Activated T-helper 1 cell treated with anti-CD3 and anti-CD28 coated beads, Interleukin-2, amount 50 U/mL, for 16 hours (primary cell): ENCODE data around the gene CRYM.
"Not testable (repeated sequence)": the region's sequence is repeated elsewhere in the genome, so short reads cannot be mapped to it uniquely, and the experiment has no call there.

ENCODE experiments used
- DNase-seq, 2 donors: peaks; one replicate each; pipeline ENCODE4 v3.0.0-alpha.2; 2020; ENCODE audit warnings: low read depth in 1 of 2, low spot score in 1 of 2

CRYM gene

DNA sequence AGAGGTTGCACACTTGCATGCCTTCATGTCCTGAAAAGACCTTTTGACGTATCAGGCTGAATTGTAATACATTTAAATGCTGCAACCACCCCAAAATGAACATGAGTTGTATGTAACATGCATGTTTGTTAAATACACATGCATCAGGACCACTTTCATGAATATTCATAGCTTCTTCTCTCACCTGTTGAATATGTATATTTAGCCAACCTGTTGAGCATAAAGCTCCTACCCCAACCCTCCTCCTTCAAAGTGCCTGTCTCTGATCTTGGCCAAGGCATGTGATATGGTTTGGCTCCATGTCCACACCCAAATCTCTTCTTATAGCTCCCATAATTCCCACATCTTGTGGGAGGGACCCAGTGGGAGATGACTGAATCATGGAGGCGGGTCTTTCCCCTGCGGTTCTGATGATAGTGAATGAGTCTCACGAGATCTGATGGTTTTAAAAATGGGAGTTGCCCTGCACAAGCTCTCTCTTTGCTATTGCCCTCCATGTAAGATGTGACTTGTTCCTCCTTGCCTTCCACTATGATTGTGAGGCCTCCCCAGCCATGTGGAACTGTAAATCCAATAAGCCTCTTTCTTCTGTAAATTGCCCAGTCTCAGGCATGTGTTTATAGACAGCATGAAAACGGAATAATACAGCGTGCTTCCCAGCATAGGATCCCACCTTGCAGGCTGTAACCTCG lies 3.8 kb upstream of the CRYM start:
- no peak for DNase-seq

DNA sequence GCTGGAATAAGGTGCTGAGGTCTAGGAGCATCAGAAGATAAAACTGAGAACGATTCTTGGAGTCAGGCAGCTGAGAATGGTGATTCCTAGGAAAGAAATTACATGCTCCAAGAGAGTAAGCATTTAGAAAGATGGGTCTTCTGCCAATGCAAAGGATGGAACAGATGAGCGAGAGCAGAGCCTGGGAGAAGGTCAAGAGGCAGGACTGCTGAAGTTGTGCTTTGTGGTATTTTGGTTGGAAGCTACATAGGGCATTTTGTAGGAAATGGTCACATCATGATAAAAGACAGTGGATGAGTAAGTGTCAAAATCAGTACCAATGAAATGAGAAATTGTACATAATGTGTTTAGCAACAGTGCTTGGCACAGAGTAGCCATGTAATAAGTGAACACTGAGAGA lies 1.4 kb upstream of the CRYM start:
- DNase-seq, result no peak

DNA sequence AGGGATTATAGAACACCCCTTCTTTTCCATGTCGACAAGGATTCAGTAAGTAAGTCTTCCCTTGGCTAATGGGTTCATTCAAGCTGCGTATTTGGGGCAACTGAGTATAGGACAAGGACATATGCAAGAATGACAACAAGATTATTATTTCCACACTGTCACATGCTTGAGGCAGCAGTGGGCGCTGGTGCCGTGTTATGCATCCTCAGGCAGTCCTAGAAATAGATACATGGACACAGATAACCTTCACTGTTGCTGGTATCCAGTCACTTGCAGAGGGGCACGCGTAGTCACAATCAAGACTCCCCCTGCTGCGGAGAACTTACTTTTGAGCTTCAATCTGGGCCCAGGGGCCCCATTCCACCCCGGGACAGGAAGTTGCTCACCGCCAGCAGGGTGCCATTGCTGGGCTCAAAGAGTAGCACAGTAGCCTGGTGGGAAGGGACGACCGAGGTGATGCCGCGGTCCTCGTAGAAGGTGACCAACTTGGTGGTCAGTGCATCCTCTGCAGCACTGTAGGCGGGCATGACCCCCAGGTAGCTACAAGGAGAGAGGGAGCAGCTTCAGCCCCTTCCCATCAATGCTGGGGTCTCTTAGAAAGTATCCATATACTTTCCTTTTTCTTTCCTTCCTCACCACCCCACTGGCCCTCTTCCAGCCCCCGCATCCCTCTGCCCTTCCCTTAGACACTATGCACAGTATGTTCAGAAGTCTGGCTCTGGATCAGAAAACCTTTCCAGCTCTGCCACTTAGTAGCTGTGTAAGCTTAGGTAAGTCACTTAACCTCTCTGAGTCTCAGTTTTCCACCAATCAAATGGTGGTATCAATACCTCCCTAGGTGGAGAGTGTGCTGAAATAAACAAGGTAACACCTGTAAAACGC lies 804 bp downstream of the CRYM start:
- DNase-seq, result no peak

DNA sequence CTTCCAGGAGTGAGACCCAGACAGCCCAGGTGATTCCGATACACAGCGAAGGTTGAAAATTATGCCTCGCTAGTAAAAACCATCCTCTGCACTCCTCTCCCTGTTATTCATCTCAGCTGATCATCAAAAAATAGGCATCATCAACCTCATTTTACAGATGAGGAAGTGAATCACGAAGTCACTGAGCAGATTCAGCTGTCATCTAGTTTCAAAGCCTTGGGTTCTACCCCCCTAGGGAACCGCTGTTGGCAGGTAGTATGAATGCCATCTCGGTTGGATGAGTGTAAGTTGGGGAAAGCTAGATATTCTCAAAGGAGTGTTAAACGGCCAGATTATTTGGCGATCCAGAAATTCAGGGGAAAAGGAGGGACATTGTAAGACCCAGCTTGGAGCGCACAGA lies 2.0 kb downstream of the CRYM start:
- DNase-seq, result no peak

DNA sequence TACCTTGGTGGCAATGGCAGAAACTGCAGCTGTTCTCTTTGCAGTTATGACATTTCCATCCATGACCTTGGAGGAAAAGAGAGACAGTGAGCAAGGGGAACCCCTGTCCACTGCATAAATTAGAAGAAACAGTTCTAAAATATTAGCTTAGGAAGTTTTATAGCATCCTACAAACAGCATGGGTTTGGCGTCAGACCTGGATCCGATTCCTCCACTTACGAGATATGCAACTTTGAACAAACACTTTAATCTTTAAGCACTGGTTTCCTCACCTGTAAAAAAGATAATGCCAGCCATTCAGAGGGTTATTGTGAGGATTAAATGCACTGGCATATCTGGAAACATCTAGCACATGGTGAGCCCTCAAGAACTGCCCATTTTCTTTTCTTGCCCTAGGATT lies 2.6 kb downstream of the CRYM start:
- DNase-seq, result no peak

DNA sequence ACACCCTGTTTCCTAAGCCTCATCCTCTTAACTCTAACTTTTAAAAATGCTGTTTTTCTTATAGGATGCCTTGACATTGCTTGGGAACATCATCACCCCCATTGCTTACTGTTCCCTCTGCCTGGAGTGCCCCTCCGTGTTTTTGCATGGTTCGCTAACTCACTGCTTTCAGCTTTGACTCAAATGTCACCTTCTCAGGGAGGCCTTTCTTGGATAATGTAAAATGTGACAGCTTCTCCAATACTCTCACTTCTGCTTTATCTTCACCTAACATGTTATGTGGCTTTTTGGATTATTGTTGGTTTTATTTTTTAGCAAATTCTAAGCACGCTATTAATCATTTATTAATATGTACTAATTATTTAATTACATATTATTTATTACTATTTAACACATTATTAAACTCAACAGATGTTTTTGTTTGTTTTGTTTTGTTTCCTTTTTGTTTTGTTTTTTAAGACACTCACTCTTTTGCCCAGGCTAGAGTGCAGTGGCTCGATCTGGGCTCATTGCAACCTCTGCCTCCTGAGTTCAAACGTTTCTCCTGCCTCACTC lies 3.8 kb downstream of the CRYM start:
- no peak for DNase-seq

DNA sequence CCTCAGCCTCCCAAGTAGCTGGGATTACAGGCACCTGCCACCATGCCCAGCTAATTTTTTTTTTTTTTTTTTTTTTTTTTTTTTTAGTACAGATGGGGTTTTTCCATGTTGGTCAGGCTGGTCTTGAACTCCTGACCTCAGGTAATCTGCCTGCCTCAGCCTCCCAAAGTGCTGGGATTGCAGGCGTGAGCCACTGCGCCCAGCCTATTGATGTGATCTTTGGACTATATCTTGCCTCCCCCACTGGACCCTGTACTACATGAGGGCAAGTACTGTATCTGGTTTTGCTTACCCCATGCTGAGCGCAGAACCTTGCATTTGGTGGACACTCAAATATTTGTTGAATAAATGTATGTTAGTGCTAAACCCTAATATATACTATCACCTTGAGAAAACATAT lies 5.3 kb downstream of the CRYM start:
- DNase-seq, result not testable (repeated sequence)

DNA sequence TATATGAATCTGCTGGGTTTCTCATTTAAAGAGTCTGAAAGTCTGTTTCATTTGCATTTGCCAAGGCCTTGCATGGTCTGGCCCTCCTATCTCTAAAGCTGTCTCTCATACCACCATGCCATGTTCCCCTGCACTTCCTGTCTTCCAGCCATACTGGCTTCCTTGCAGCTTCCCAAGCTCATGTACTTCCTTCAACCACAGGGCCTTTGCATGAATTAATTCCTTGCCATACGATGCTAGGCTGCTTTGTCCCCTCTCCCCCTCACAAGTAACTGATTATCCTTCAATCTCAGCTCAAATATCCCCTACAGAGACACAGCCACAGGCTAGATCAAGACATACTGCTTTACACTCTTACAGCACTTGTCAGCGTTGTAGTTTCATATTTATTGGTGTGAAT lies 5.8 kb downstream of the CRYM start:
- no peak for DNase-seq

DNA sequence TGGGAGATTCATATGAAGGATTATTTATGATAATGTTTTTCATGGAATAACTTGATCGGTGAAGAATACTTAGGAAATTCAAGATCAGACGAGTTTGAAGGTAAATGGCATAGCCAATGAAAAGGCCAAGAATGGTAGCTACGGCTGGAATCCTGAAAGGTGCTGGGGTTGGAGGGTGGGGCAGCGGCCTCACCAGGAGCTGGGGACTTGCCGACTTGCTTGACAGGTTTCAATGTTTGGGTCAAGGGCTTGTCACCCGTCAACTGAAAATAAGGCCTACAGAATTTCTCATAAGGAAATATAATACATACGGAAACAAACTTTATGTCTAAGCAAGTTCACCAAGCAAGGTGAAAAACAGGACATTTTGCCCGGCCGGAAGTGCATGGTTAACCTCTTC lies 9.9 kb downstream of the CRYM start:
- no peak for DNase-seq

DNA sequence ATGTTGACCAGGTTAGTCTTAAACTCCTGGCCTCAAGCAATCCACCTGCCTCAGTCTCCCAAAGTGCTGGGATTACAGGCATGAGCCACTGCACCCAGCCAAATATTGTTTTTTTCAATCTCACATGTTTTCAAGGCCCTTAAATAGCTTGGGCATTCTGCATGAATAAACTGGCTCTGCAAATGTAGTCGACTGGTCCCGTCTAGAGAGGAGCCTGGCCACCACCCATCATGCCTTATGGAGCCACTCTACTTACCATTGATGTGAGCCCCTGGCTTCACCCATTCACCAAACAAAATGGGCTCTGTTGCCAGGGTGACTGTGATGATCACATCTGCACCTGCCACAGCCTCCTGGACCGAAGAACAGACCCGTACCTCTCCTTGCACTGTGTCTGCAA lies 10.8 kb downstream of the CRYM start:
- no peak for DNase-seq

DNA sequence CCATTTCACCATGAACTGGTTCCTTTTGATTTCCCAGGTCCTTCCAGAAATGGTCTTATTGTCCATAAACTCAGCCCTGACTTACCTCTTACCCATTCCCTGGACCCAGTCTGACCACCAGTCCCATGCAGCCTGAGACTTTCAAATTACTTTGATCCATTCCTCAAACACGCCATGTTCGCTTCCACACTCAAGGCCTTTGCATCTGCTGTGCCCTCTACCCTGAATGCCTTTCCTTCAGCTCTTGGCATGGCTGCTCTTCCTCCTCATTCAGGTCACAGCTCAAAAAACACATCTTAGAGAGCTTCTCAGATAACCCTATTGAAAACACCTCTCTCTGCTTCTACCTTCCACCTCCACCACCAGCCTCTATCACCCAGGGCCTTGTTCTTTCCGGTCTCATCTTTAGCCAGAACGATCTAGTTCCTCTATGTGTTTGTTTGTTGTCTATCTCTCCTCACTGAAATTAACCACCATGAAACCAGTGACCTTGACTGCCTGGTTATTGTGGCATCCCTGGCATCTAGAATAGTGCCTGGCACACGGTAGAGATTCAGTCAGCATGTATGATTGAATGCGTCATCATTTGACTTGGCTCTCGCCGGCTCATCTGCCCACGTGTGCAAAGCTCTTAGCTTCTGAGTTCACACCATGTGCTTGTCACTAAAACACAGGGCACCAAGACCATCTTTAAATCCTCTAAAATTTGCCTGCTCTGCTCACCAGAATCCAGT lies 12.8 kb downstream of the CRYM start:
- DNase-seq, result no peak

DNA sequence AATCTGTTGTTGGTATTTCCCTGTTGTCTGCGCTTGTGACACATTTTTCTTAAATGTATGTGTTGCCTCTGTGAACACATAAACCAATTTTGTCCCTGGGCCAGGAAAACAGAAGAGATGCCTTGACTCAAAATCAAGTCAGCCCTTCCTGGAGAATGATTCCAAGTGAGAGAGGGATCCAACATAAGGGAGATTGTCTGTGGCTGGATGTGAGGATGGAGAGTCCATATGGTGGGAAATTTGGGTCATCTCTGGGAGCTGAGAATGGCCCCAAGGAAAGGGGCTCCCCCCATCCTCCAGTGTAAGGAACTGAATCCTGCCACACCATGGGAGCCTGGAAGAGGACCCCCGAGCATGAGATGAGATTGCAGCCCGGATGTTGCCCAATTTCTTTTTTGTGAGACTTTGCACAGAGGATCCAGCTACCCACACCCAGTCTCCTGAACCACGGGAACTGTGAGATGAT lies 13.5 kb downstream of the CRYM start:
- no peak for DNase-seq

DNA sequence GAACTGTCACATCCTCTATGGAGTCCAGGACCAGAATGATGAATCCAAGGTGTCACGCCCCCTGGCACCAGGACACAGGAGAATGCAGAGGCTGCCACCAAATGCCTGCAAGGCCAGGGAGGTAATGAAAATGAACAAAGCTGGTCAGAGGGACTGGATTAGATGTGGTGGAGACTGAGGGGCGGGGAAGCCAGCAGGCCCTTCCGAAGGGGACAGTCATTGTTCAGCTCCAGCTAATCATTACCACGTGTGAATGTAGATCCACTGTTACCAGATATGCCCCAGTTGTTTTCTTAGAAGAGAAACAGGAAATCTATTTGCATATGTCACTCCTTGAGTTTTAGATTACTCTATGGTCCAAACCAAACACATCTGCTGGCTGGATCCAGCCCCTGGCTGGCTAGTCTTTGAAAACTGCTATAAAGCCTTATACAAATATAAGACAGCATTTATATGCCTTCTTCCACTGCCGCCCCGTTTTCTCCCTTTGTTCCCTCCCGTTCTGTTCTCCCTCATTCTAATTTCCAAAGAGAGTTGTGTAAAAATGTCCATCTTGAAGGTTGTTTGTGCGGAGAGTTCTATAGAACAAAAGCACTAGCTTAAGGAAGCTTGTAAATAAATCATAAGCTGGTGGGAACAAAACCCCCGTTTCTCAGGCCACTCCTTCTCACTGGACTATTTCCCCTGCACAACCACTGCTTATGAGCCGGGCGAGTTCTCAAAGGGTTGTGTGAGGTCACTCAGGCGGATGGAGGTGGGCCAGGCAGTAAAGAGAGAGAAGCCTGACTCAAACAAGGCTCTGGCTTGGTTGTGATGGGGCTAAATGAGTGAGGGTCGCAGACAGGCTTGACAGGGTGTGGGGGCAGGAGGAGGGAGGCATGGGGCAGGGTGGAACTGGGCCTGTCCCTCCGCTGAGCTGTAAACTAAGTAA lies 14.2 kb downstream of the CRYM start:
- DNase-seq, result no peak

DNA sequence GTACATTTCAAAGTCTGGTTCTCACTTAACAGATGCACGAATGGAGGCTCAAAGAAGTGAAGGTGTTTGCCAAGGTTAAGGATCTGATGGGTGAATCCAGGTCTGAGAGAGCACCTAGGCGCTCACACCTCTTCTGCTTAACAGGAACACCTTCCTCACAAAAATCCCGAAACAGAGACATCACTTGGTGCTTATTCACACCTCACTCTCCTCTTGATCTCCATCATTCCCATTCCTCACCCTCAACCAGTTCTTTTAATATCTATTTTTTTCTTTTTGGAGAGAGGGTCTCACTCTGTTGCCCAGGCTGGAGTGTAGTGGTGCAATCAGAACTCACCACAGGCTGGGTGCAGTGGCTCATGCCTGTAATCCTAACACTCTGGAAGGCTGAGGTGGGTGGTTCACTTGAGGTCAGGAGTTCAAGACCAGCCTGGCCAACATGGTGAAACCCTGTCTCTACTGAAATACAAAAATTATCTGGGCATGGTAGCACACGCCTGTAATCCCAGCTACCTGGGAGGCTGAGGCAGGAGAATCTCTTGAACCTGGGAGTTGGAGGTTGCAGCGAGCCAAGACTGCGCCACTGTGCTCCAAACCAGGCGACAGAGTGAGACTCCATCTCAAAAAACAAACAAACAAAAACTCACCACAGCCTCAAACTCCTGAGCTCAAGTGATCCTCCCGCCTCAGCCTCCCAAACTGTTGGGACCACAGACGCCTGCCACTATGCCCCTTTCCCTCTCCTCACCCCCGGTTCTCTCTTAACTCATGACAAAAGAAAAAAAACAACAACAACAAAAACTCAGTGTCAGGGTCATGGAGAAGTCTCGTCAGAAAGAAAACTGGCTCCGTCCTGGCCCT lies 15.1 kb downstream of the CRYM start:
- DNase-seq, result no peak

DNA sequence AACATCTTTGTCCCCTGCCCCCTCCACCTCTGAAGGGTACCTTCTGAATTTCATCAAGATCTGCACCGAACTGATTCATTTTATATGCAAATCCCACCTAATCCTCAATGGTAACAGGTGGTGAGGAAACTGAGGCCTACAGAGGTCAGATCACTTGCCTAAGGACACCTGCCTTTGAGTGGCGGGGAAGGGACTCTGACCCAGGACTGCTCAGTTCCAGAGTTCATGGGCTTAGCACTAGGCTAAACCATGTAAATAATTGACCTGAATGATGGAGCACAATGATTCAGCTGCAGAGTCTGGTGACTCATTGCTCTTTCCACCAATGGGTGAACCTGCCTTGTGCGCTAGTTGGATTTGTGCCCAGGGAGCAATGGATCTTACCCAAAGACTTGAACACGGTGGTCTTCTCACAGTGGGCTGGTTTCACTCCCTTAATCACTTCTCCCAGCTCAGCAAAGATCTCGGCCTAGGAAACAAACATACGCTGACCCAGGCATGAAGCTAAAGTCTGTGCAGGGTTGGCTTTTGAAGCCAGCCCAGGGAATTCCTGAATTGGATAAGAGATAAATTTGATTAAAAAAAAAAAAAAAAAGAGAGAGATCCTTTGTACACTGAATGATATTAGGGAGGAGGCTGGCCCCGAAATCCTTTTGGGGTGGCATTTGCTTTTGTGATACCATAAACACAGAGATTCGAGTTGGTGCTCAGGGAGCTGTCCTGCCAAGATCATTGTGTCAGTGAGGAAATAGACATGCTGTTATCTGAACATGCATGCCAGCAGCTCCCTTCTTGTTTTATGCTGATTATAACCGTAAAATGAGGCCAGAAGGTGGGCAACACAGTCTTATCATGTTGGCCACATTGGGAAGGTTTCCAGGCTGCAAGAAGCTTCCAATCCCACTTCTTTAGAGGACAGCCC lies 17.0 kb downstream of the CRYM start:
- no peak for DNase-seq

DNA sequence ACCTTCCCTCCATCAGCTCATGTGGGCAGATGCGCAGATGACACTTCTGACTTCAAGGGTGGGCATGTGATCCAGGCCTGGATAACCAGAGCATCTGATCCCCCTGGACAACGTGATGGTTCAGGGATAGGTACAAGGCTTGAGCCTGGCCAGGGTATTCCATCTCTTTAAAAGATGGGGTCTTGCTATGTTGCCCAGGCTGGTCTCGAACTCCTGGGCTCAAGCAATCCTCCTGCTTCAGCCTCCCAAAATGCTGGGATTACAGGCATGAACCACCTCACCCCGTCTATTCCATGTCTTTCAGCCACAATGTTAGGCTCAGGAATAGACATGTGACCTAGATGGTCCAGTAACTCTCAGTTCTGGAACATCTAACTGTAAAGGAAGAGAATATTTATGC lies 20.8 kb downstream of the CRYM start:
- DNase-seq, result no peak

DNA sequence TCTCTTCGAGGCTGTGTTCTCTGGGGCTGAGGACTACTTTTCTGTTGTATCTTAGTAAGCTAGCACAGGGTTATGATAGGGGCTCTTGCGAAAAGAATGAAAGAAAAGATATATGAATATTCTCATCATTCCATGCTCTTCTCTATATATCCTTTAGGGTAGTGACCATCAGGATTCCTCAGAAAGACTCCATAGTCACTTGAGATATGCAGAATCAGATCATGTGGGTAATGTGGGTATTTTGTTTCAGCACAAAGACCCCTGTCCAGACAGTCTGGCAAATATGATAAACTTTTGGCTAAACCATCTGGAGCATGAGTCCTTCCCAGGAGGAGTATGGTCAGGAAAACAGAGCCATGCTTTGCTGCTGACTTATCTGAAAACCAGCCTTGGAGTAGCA lies 21.5 kb downstream of the CRYM start:
- no peak for DNase-seq

DNA sequence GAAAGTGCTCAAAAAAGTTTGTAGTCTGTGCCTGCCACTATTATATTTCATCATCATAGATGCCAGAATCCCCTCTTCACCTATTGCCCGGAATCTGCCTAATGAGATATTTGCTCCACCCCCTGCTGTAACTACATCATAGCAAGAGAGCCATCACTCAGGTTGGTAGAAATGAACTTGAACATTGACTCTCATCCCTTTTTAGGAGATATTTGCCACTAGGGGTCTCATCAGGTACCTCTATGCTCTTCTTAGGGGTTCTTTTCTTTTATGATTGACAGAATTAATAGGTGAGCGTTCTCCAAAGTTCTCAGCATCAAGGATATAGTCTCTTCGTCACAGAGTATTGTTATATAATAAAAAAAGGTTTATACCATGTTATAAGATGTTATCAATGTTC lies 24.6 kb downstream of the CRYM start:
- DNase-seq, result no peak
